Measurements from ENCODE around the gene FAT2. TPM values are rescaled to one million over a fixed set of nuclear protein-coding genes. Genes with fewer than 3 reads are reported as not detected.

The FAT2 gene
- total and polyA plus RNA-seq, 10 of the 15 experiments (the other 5 are each of a cell fraction or from before 2014, with no cell fraction given): 0.01 to 0.06 (median 0.03) TPM; not detected in 3

DNA sequence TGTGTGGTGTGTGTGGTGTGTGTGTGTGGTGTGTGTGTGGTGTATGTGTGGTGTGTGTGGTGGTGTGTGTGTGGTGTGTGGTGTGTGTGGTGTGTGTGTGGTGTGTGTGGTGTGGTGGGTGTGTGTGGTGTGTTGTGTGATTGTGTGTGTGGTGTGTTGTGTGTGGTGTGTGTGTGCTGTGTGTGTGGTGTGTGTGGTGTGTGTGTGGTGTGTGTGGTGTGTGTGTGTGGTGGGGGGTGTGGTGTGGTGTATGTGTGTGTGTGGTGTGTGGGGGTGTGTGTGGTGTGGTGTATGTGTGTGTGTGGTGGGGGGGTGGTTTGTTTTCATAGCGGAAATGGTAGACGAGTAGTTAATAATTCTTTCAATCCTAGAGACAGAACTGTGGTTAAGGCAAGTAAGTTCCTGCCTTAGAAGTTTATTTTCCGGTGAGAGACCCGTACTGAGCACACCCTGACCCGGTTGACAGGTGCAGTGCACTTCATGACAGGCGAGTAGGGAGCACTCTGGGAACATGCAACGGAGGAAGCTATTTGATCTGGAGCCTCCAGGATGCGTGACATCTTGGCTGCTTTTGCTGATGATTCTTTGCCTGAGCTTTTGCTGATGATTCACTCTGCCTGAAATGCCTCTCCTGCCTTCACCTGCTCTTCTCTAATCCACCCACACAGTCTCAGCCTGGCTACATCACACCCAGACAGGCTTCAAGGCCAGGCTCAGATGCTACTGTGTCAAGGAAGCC, 21.7 kb upstream of the FAT2 start (continued):
- TF ChIP-seq, protein P1, sequence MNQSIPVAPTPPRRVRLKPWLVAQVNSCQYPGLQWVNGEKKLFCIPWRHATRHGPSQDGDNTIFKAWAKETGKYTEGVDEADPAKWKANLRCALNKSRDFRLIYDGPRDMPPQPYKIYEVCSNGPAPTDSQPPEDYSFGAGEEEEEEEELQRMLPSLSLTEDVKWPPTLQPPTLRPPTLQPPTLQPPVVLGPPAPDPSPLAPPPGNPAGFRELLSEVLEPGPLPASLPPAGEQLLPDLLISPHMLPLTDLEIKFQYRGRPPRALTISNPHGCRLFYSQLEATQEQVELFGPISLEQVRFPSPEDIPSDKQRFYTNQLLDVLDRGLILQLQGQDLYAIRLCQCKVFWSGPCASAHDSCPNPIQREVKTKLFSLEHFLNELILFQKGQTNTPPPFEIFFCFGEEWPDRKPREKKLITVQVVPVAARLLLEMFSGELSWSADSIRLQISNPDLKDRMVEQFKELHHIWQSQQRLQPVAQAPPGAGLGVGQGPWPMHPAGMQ (IDR thresholded peaks at IDR 0.05; ENCODE audit: borderline replicate concordance): peak; percentile 89
- TF ChIP-seq TAF1 (IDR thresholded peaks at IDR 0.05; ENCODE audit: borderline replicate concordance, low read depth, low read length): no peak
- TF ChIP-seq, protein P2, sequence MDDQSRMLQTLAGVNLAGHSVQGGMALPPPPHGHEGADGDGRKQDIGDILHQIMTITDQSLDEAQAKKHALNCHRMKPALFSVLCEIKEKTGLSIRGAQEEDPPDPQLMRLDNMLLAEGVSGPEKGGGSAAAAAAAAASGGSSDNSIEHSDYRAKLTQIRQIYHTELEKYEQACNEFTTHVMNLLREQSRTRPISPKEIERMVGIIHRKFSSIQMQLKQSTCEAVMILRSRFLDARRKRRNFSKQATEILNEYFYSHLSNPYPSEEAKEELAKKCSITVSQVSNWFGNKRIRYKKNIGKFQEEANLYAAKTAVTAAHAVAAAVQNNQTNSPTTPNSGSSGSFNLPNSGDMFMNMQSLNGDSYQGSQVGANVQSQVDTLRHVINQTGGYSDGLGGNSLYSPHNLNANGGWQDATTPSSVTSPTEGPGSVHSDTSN (IDR thresholded peaks at IDR 0.05; ENCODE audit: insufficient replicate concordance, low read depth, low read length): no peak
- no peak for TF ChIP-seq FOXM1 (IDR thresholded peaks at IDR 0.05; ENCODE audit: low read depth, low read length)
- TF ChIP-seq SMC3 (IDR thresholded peaks at IDR 0.05; ENCODE audit: borderline replicate concordance, low read length): no peak
- 0 out of 2 replicates have a peak, but pooled peaks have one; percentile 10 for TF ChIP-seq TCF3 (IDR thresholded peaks at IDR 0.05; ENCODE audit: borderline replicate concordance, insufficient read depth, low read depth, low read length)
- peak; percentile 76; the same call in 1 of the 2 replicates for TF ChIP-seq BMI1 (IDR thresholded peaks at IDR 0.05; ENCODE audit: borderline replicate concordance)
- TF ChIP-seq SKIL (IDR thresholded peaks at IDR 0.05; ENCODE audit: low read depth, poor library complexity, severe bottlenecking): peak; percentile 67
- TF ChIP-seq CHD2 (IDR thresholded peaks at IDR 0.05; ENCODE audit: borderline replicate concordance, low read depth, low read length): peak; percentile 66; the same call in 1 of the 2 replicates
- peak; percentile 95 for TF ChIP-seq ATF7 (IDR thresholded peaks at IDR 0.05; ENCODE audit: low read depth)
- TF ChIP-seq DPF2 (IDR thresholded peaks at IDR 0.05): peak; percentile 81; the same call in 1 of the 2 replicates
- TF ChIP-seq, protein P3, sequence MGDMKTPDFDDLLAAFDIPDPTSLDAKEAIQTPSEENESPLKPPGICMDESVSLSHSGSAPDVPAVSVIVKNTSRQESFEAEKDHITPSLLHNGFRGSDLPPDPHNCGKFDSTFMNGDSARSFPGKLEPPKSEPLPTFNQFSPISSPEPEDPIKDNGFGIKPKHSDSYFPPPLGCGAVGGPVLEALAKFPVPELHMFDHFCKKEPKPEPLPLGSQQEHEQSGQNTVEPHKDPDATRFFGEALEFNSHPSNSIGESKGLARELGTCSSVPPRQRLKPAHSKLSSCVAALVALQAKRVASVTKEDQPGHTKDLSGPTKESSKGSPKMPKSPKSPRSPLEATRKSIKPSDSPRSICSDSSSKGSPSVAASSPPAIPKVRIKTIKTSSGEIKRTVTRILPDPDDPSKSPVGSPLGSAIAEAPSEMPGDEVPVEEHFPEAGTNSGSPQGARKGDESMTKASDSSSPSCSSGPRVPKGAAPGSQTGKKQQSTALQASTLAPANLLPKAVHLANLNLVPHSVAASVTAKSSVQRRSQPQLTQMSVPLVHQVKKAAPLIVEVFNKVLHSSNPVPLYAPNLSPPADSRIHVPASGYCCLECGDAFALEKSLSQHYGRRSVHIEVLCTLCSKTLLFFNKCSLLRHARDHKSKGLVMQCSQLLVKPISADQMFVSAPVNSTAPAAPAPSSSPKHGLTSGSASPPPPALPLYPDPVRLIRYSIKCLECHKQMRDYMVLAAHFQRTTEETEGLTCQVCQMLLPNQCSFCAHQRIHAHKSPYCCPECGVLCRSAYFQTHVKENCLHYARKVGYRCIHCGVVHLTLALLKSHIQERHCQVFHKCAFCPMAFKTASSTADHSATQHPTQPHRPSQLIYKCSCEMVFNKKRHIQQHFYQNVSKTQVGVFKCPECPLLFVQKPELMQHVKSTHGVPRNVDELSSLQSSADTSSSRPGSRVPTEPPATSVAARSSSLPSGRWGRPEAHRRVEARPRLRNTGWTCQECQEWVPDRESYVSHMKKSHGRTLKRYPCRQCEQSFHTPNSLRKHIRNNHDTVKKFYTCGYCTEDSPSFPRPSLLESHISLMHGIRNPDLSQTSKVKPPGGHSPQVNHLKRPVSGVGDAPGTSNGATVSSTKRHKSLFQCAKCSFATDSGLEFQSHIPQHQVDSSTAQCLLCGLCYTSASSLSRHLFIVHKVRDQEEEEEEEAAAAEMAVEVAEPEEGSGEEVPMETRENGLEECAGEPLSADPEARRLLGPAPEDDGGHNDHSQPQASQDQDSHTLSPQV (IDR thresholded peaks at IDR 0.05): no peak
- no peak for TF ChIP-seq NR2C2 (IDR thresholded peaks at IDR 0.05; ENCODE audit: borderline replicate concordance, control insufficient read depth, insufficient read length, low read depth)
- TF ChIP-seq, protein P4, sequence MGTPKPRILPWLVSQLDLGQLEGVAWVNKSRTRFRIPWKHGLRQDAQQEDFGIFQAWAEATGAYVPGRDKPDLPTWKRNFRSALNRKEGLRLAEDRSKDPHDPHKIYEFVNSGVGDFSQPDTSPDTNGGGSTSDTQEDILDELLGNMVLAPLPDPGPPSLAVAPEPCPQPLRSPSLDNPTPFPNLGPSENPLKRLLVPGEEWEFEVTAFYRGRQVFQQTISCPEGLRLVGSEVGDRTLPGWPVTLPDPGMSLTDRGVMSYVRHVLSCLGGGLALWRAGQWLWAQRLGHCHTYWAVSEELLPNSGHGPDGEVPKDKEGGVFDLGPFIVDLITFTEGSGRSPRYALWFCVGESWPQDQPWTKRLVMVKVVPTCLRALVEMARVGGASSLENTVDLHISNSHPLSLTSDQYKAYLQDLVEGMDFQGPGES (IDR thresholded peaks at IDR 0.05): no peak
- TF ChIP-seq, protein P5, sequence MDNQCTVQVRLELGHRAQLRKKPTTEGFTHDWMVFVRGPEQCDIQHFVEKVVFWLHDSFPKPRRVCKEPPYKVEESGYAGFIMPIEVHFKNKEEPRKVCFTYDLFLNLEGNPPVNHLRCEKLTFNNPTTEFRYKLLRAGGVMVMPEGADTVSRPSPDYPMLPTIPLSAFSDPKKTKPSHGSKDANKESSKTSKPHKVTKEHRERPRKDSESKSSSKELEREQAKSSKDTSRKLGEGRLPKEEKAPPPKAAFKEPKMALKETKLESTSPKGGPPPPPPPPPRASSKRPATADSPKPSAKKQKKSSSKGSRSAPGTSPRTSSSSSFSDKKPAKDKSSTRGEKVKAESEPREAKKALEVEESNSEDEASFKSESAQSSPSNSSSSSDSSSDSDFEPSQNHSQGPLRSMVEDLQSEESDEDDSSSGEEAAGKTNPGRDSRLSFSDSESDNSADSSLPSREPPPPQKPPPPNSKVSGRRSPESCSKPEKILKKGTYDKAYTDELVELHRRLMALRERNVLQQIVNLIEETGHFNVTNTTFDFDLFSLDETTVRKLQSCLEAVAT (IDR thresholded peaks at IDR 0.05): peak; percentile 100
- TF ChIP-seq MEF2B (IDR thresholded peaks at IDR 0.05; ENCODE audit: partially characterized antibody, poor library complexity, severe bottlenecking): peak; percentile 53
- TF ChIP-seq NBN (IDR thresholded peaks at IDR 0.05): peak; percentile 99
